Choroid plexus epithelial cell (primary cell): ENCODE data around the gene VPS33A.

ENCODE experiments used
- DNase-seq: peaks from one replicate; pipeline ENCODE4 v3.0.0-alpha.2; 2010; ENCODE audit warnings: low read depth
- H3K4me3 ChIP-seq: 2 replicates; pipeline ENCODE4 v1.5.1; 2011; ENCODE audit warnings: low read depth, mild to moderate bottlenecking, control low read depth, low read length, moderate library complexity
- TF ChIP-seq, protein P1 (sequence below): conservative IDR thresholded peaks from 2 replicates; pipeline ENCODE4 v1.5.1; 2011; ENCODE audit warnings: low read depth, mild to moderate bottlenecking, control low read depth, inconsistent platforms, low read length, moderate library complexity

Gene VPS33A

DNA sequence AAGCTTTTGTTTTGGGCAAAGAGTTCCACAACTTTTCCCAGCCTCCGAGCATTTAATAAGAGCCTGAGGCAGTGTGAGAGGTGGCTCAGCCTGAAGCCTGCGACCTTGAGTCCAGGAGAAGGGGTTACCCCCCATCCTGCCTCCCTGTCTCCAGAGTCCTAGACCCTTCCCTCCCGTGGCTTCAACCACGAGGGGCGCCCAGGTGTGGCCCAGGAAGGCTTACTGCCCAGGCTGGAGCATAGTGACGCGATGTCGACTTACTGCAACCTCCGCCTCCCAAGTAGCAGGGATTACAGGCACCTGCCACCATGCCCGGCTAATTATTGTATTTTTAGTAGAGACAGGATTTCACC is 82.7 kb downstream of the VPS33A start:
- peak overlapping the region; percentile 61 for H3K4me3 ChIP-seq
- TF ChIP-seq, protein P1, sequence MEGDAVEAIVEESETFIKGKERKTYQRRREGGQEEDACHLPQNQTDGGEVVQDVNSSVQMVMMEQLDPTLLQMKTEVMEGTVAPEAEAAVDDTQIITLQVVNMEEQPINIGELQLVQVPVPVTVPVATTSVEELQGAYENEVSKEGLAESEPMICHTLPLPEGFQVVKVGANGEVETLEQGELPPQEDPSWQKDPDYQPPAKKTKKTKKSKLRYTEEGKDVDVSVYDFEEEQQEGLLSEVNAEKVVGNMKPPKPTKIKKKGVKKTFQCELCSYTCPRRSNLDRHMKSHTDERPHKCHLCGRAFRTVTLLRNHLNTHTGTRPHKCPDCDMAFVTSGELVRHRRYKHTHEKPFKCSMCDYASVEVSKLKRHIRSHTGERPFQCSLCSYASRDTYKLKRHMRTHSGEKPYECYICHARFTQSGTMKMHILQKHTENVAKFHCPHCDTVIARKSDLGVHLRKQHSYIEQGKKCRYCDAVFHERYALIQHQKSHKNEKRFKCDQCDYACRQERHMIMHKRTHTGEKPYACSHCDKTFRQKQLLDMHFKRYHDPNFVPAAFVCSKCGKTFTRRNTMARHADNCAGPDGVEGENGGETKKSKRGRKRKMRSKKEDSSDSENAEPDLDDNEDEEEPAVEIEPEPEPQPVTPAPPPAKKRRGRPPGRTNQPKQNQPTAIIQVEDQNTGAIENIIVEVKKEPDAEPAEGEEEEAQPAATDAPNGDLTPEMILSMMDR = no peak
- DNase-seq = no peak

DNA sequence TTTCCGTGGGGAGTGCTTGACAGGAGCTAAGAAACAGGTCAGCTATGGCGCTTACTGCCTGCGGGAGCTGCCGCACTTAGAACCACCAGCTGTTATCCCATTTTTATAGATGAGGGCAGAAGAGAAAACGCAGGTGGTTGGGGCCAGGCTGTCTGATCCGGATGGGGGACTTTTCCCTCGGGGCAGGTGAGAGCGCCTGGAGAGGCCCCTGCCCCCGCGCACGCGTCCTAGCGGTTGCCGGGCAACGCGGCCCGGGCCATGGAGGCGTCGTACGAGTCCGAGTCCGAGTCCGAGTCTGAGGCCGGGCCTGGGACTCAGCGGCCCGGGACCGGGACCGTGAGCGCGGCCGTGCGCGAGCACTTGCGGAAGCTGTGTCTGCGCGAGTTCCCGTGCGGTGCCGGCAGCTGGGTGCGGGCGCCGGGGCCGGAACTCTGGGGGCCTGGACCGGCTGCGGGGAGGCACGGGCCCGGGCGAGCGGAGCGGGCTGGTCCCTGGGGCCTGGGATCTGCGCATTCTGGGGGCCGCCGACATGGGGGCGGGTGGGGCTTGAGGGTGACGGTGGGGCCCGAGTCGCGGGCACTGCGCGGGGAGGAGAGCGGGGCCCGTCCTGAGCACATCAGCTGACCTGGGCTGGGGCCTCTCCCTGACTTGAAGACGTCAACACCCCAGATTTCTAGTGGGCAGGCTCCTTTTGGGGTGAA is 83.3 kb downstream of the VPS33A start, which contains the start of gene LRRC43:
Gene LRRC43 (plus strand): TSS at position 237 of the 701 bp plus-strand sequence. CDS start 22 bp downstream, at position 259.
- H3K4me3 ChIP-seq = peak within 1 kb of the TSS; percentile 61
- peak; percentile 28 for DNase-seq
- TF ChIP-seq, protein P1 = no peak
